ENCODE results near the gene SHANK1.

The SHANK1 gene

GRCh38 chr19:50676625-50677197 is 42.9 kb downstream of the SHANK1 start:
- Mint-ChIP-seq H3K9me3 (peaks cover 4% of the 10 kb centered on the region), H3K4me1 (peaks cover 12% of the 10 kb centered on the region), H3K27me3 (ENCODE audit: low read depth, poor library complexity) (peaks cover 85% of the 10 kb centered on the region), H3K27ac (no peak overlapping the region), H3K4me3 (no peak overlapping the region), H3K36me3 (ENCODE audit: low read depth) (peaks cover 31% of the 10 kb centered on the region)
- DNase-seq = no peak
- no peak for TF ChIP-seq CTCF (IDR thresholded peaks at IDR 0.05)

- no peak for TF ChIP-seq CTCF (IDR thresholded peaks at IDR 0.05)
- Mint-ChIP-seq H3K27me3 (ENCODE audit: low read depth, poor library complexity) (peaks cover 88% of the 10 kb centered on the region), H3K36me3 (ENCODE audit: low read depth) (peaks cover 29% of the 10 kb centered on the region), H3K27ac (no peak overlapping the region), H3K9me3 (no peaks in the 10 kb centered on the region), H3K4me1 (peaks cover 29% of the 10 kb centered on the region), H3K4me3 (no peak overlapping the region)
- no peak for DNase-seq
Measured at GRCh38 chr19:50673118-50673517, 46.5 kb downstream of the SHANK1 start.

- peaks cover 8% of the 10 kb centered on the region for H3K36me3 Mint-ChIP-seq (ENCODE audit: low read depth)
- no peak overlapping the region for H3K27ac Mint-ChIP-seq
- H3K9me3 Mint-ChIP-seq = no peaks in the 10 kb centered on the region
- TF ChIP-seq CTCF (IDR thresholded peaks at IDR 0.05) = no peak
- H3K4me1 Mint-ChIP-seq = peaks cover 29% of the 10 kb centered on the region
- peak overlapping the region; percentile 7 for H3K4me3 Mint-ChIP-seq
- peaks cover 83% of the 10 kb centered on the region for H3K27me3 Mint-ChIP-seq (ENCODE audit: low read depth, poor library complexity)
- no peak for DNase-seq
Measured at GRCh38 chr19:50670102-50670380, 49.6 kb downstream of the SHANK1 start.

GRCh38 chr19:50669302-50670101 is 50.1 kb downstream of the SHANK1 start:
- no peak overlapping the region for H3K27ac Mint-ChIP-seq
- peaks cover 28% of the 10 kb centered on the region for H3K4me1 Mint-ChIP-seq
- H3K27me3 Mint-ChIP-seq (ENCODE audit: low read depth, poor library complexity) = peaks cover 83% of the 10 kb centered on the region
- H3K36me3 Mint-ChIP-seq (ENCODE audit: low read depth) = peaks cover 8% of the 10 kb centered on the region
- TF ChIP-seq CTCF (IDR thresholded peaks at IDR 0.05) = peak; percentile 80
- DNase-seq = peak; percentile 69
- H3K4me3 Mint-ChIP-seq = peak overlapping the region; percentile 54
- H3K9me3 Mint-ChIP-seq = peaks cover under 1% of the 10 kb centered on the region

GRCh38 chr19:50668879-50669278 is 50.7 kb downstream of the SHANK1 start:
- DNase-seq = no peak
- H3K27ac Mint-ChIP-seq = no peak overlapping the region
- TF ChIP-seq CTCF (IDR thresholded peaks at IDR 0.05) = no peak
- peaks cover 6% of the 10 kb centered on the region for H3K9me3 Mint-ChIP-seq
- H3K27me3 Mint-ChIP-seq (ENCODE audit: low read depth, poor library complexity) = peaks cover 83% of the 10 kb centered on the region
- peaks cover 14% of the 10 kb centered on the region for H3K36me3 Mint-ChIP-seq (ENCODE audit: low read depth)
- peak overlapping the region; percentile 54 for H3K4me3 Mint-ChIP-seq
- peaks cover 22% of the 10 kb centered on the region for H3K4me1 Mint-ChIP-seq

GRCh38 chr19:50668416-50668815 is 51.2 kb downstream of the SHANK1 start:
- no peak for TF ChIP-seq CTCF (IDR thresholded peaks at IDR 0.05)

More at GRCh38 chr19:50668416-50668815, 51.2 kb downstream of the SHANK1 start:
- H3K4me1 Mint-ChIP-seq = peaks cover 21% of the 10 kb centered on the region
- H3K9me3 Mint-ChIP-seq = peaks cover 8% of the 10 kb centered on the region
- H3K36me3 Mint-ChIP-seq (ENCODE audit: low read depth) = peaks cover 16% of the 10 kb centered on the region
- H3K27me3 Mint-ChIP-seq (ENCODE audit: low read depth, poor library complexity) = peaks cover 83% of the 10 kb centered on the region
- peak; percentile 29 for DNase-seq
- H3K27ac Mint-ChIP-seq = no peak overlapping the region
- H3K4me3 Mint-ChIP-seq = no peak overlapping the region
